WTC11 (cell line): ENCODE data around the gene VAMP2. TPM values are rescaled to one million over a fixed set of nuclear protein-coding genes. Genes with fewer than 3 reads are reported as not detected.

Experiments
- microRNA-seq: library from miRNA; unstranded; fragments of <30 nt; microRNA quantifications from one replicate; pipeline ENCODE4 v1.2.0, GENCODE V29; 2022; ENCODE audit warnings: borderline number of aligned reads
- total RNA-seq: library from RNA; stranded (reverse); gene quantifications from 3 replicates; pipeline ENCODE4 v1.2.3, GENCODE V29; 2021

VAMP2 gene
- total RNA-seq, 1 experiment from 2014 or later, result 27.4 TPM

Small RNA genes lying within 50 kb of the gene (microRNA-seq; reads per million reads assigned to microRNA genes)
- gene MIR4521 (64.6 reads per million, percentile 56 among the genes with 10 or more reads in this experiment), gene MIR6883 (not detected)

Other genes starting within 250 kb of the VAMP2 start
- gene RNF227, start 246.7 kb downstream of the VAMP2 start, total RNA-seq, result 0.83 to 1.8 TPM (median 0.94 TPM) in 3 replicates
- gene KCNAB3, start 233.1 kb downstream of the VAMP2 start, total RNA-seq, result 3.2 to 6.7 TPM (median 6.5 TPM) in 3 replicates
- 99.7 to 135 TPM (median 125 TPM) in 3 replicates for gene TRAPPC1, start 231.0 kb downstream of the VAMP2 start, total RNA-seq
- 37.0 to 39.7 TPM (median 38.5 TPM) in 3 replicates for gene CNTROB, start 230.7 kb downstream of the VAMP2 start, total RNA-seq
- gene GUCY2D, start 160.3 kb downstream of the VAMP2 start, total RNA-seq, result 0.87 to 1.9 TPM (median 1.1 TPM) in 3 replicates
- 0.22 to 0.87 TPM (median 0.73 TPM) in 3 replicates for gene ALOX15B, start 123.9 kb downstream of the VAMP2 start, total RNA-seq
- 0.72 to 1.8 TPM (median 0.82 TPM) in 3 replicates for gene ALOX12B, start 75.2 kb downstream of the VAMP2 start, total RNA-seq
- gene ALOXE3, start 44.4 kb downstream of the VAMP2 start, total RNA-seq, result 0.48 to 0.81 TPM (median 0.62 TPM) in 3 replicates
- gene HES7, start 38.8 kb downstream of the VAMP2 start, total RNA-seq, result 3.1 to 3.9 TPM (median 3.7 TPM) in 3 replicates
- gene PER1, start 10.5 kb downstream of the VAMP2 start, total RNA-seq, result 30.6 to 46.9 TPM (median 34.0 TPM) in 3 replicates
- gene TMEM107, start 13.4 kb upstream of the VAMP2 start, total RNA-seq, result 11.3 to 17.2 TPM (median 11.9 TPM) in 3 replicates
- gene BORCS6, start 27.2 kb upstream of the VAMP2 start, total RNA-seq, result 5.0 to 5.6 TPM (median 5.1 TPM) in 3 replicates
- 180 to 215 TPM (median 183 TPM) in 3 replicates for gene AURKB, start 47.6 kb upstream of the VAMP2 start, total RNA-seq
- gene CTC1, start 85.1 kb upstream of the VAMP2 start, total RNA-seq, result 36.1 to 42.5 TPM (median 40.4 TPM) in 3 replicates
- gene PFAS, start 86.3 kb upstream of the VAMP2 start, total RNA-seq, result 229 to 246 TPM (median 229 TPM) in 3 replicates
- gene RANGRF, start 125.7 kb upstream of the VAMP2 start, total RNA-seq, result 32.7 to 36.8 TPM (median 34.6 TPM) in 3 replicates
- gene SLC25A35, start 132.5 kb upstream of the VAMP2 start, total RNA-seq, result 4.5 to 7.6 TPM (median 5.4 TPM) in 3 replicates
- gene ARHGEF15, start 147.3 kb upstream of the VAMP2 start, total RNA-seq, result 1.5 to 2.8 TPM (median 1.8 TPM) in 3 replicates
- gene ODF4, start 176.9 kb upstream of the VAMP2 start, total RNA-seq, result not detected in 3 replicates
- 1,825 to 2,081 TPM (median 2,046 TPM) in 3 replicates for gene RPL26, start 220.2 kb upstream of the VAMP2 start, total RNA-seq
- not detected in 3 replicates for gene RNF222, start 234.9 kb upstream of the VAMP2 start, total RNA-seq